Globus pallidus (tissue), 1 donor: ENCODE data around the gene NBAS.
A peak's percentile ranks its signal among the peaks of the same experiment; 100 is the strongest.

Experiments
- DNase-seq: peaks from one replicate; pipeline ENCODE4 v3.0.0-alpha.2; 2015; ENCODE audit warnings: low spot score

NBAS gene

GRCh38 chr2:15166878-15167277 is 394.3 kb downstream of the NBAS start:
- no peak for DNase-seq

GRCh38 chr2:15163326-15163725 is 397.8 kb downstream of the NBAS start:
- no peak for DNase-seq

- no peak for DNase-seq
Measured at GRCh38 chr2:15162620-15163019, 398.5 kb downstream of the NBAS start.

GRCh38 chr2:15160201-15160991 is 400.7 kb downstream of the NBAS start:
- DNase-seq: no peak

- peak; percentile 67 for DNase-seq
Measured at GRCh38 chr2:15159751-15160177, 401.4 kb downstream of the NBAS start.

- DNase-seq: no peak
Measured at GRCh38 chr2:15159206-15159605, 401.9 kb downstream of the NBAS start.

GRCh38 chr2:15158532-15158931 is 402.6 kb downstream of the NBAS start:
- no peak for DNase-seq

- DNase-seq: no peak
Measured at GRCh38 chr2:15158100-15158499, 403.0 kb downstream of the NBAS start.

- no peak for DNase-seq
Measured at GRCh38 chr2:15155959-15156574, 405.1 kb downstream of the NBAS start.

GRCh38 chr2:15154297-15154696 is 406.8 kb downstream of the NBAS start:
- DNase-seq: no peak

GRCh38 chr2:15152382-15152781 is 408.8 kb downstream of the NBAS start:
- no peak for DNase-seq

- no peak for DNase-seq
Measured at GRCh38 chr2:15149063-15149462, 412.1 kb downstream of the NBAS start.

- no peak for DNase-seq
Measured at GRCh38 chr2:15147591-15147990, 413.5 kb downstream of the NBAS start.

GRCh38 chr2:15146960-15147359 is 414.2 kb downstream of the NBAS start:
- DNase-seq: no peak

GRCh38 chr2:15145919-15146318 is 415.2 kb downstream of the NBAS start:
- no peak for DNase-seq

GRCh38 chr2:15145046-15145817 is 415.9 kb downstream of the NBAS start:
- no peak for DNase-seq

GRCh38 chr2:15142069-15142689 is 419.0 kb downstream of the NBAS start:
- DNase-seq: no peak

GRCh38 chr2:15141211-15141610 is 419.9 kb downstream of the NBAS start:
- DNase-seq: no peak

- DNase-seq: no peak
Measured at GRCh38 chr2:15136639-15137038, 424.5 kb downstream of the NBAS start.

- no peak for DNase-seq
Measured at GRCh38 chr2:15134957-15135356, 426.2 kb downstream of the NBAS start.

GRCh38 chr2:15133461-15133860 is 427.7 kb downstream of the NBAS start:
- no peak for DNase-seq

- DNase-seq: no peak
Measured at GRCh38 chr2:15128846-15129245, 432.3 kb downstream of the NBAS start.
